Measurements from ENCODE around the gene KMT2E.

KMT2E gene

GRCh38 chr7:105131890-105132289, 117.9 kb downstream of the KMT2E start:
- no peak for DNase-seq

DNA sequence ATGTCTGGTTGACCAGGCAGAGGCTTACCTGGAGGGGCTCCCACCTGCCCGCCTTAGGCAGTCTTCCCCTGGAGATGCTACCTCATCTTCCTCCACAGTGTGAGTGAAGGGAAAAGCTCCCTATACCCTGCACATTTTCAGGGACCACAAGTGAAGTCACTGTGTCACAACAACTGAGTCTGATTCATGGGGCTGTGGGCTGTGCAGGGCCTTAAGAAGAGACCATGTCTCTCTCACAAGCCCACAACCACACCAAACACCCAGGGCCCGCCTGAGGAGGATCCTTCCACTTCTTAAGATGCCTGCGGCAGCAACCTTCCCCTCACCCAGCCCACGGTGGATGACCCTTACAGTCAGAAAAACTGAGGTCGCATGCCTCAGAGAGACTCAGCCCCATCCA, 118.3 kb downstream of the KMT2E start:
- no peak for DNase-seq

DNA sequence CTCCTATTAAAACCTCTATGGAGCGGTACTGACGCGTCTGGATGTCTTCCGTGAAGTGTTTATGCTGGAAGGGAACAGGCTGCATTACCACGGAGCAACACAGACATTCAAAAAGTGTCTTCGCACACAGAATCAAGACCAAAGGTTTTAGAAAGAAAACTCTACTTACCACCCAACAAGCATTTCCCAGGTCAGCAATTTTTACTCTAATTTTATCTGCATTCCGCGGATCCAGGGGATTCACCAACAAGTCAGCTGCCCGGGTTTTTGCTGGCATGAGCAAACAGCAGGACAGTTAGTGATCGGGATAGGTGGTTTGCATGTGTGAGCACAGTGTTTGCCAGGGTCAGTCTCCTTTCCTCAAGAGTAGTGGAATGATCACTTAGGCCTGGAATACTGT, 118.8 kb downstream of the KMT2E start:
- DNase-seq = no peak

DNA sequence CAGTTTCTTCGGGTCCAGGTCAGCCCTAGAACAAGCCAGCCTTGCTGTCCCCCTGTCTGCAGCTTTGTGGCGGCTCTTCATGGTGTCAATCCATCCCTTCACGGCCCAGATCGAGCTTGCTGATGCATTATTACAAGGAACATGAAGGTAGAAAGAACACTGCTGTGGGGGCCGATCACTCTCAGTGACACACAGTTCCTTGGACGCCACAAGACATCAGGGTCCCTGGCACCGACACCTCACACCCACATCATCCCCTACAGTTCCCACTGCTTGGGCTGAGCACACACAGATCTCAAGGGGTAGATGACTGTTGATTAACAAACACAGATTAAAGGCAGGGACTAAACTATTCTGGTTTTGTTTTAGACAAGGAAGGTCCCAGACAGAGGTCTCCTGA, 119.4 kb downstream of the KMT2E start:
- no peak for DNase-seq

- no peak for DNase-seq
These were observed 120.1 kb downstream of the KMT2E start for GRCh38 chr7:105133986-105134655.

DNA sequence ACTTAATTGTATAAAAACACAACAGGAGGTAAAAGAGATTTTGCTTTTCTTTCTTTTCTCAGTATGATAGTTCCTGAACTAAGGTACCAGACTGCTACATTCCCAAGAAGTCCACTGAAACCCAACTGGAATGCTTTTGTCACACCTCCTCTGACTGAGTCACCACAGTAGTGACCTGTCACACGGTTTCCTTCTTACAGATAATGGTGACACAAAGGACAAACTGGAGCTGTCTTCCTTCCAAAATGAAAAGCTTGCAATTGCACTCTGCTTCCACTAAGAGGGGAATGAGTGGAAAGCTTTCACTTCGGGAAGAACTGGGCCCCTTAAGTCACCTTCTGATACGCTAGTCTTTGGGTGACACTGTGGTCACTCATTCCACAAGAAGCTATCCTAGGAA, 122.2 kb downstream of the KMT2E start:
- DNase-seq = no peak

DNA sequence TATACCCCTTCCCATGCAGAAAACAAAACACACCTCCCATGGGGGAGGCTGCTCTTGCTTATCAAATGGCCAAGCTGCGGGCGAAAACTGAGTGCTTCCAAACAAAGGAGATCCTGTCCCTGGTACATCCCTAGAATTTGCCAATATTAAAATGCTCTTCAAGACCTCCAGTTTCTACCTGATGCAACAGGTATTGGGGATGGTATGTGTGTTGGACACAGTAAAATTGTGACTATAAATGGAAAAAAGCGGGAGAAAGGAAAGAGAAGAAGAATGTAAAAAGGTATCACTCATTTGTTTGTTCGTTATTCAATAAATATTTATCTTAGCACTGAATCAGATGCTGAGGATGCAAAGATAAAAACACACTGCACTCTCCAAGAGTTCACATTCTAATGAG, 123.9 kb downstream of the KMT2E start:
- no peak for DNase-seq

DNA sequence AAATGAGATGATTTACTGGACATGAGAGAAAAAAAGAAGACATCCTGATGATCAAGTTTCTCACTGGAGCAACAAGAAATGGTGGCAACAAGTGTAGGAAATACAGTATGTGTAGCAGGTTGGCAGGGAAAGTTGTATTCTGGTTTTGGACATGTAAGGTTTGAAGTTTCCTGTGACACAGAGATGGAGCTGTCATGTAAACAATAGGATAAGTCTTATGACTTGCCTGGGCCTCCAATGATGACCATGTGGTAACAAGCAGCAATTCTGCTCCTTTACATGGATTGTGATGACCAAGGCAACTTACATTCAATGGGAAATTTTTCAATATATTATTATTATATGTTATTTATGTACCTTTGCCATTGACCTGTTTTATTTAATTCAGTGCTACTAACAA, 125.4 kb downstream of the KMT2E start:
- no peak for DNase-seq

- peak; percentile 22 for DNase-seq
These were observed 127.1 kb downstream of the KMT2E start for GRCh38 chr7:105141068-105141467.

GRCh38 chr7:105149827-105150226, 135.8 kb downstream of the KMT2E start:
- no peak for DNase-seq

DNA sequence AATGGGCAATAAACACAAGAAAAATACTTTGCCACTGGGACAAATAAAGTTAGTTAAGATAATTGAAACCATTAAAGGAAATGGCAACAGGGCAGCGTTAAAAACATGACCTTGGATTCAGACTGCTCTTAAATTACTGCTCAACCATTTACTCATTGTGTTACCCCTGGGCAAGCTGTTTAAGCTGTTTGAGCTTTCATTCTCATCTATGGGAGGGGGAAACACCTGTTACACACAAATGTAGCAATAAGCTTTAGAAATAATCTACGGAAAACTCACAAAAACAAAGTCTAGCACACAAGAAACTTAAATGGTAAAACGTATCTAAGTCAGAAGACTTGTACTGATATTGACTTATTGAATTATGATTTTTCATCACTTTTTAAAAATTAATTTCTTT, 137.1 kb downstream of the KMT2E start:
- no peak for DNase-seq

GRCh38 chr7:105153531-105153930, 139.5 kb downstream of the KMT2E start:
- DNase-seq = no peak

GRCh38 chr7:105154084-105154483, 140.1 kb downstream of the KMT2E start:
- DNase-seq = no peak

GRCh38 chr7:105156731-105157130, 142.7 kb downstream of the KMT2E start:
- no peak for DNase-seq

GRCh38 chr7:105157278-105157677, 143.3 kb downstream of the KMT2E start:
- no peak for DNase-seq

- DNase-seq = no peak
These were observed 147.4 kb downstream of the KMT2E start for GRCh38 chr7:105161366-105161765.

All from hematopoietic multipotent progenitor cell treated with erythropoietin and hydrocortisone succinate and interleukin-3 and kit ligand, for 8 days (in vitro differentiated cells).